GM18951 (cell line): Measurements from ENCODE around the gene MESD.
A peak's percentile ranks its signal among the peaks of the same experiment; 100 is the strongest.

Source experiments
- POLR2A ChIP-seq: IDR thresholded peaks from 4 replicates; pipeline ENCODE4 v1.6.1; 2011; ENCODE audit warnings: mild to moderate bottlenecking; ENCODE audit not compliant: insufficient read length, insufficient read depth; ENCODE audit errors: extremely low read depth
- in situ Hi-C: fragments of 300-500 bp; cut with MboI; formaldehyde crosslinking; loops from one replicate; pipeline ENCODE4 v1.12.0; 2022; ENCODE audit warnings: low sequenced_read_pairs, mixed read lengths, inconsistent platforms; ENCODE audit not compliant: unreplicated experiment

MESD gene

DNA sequence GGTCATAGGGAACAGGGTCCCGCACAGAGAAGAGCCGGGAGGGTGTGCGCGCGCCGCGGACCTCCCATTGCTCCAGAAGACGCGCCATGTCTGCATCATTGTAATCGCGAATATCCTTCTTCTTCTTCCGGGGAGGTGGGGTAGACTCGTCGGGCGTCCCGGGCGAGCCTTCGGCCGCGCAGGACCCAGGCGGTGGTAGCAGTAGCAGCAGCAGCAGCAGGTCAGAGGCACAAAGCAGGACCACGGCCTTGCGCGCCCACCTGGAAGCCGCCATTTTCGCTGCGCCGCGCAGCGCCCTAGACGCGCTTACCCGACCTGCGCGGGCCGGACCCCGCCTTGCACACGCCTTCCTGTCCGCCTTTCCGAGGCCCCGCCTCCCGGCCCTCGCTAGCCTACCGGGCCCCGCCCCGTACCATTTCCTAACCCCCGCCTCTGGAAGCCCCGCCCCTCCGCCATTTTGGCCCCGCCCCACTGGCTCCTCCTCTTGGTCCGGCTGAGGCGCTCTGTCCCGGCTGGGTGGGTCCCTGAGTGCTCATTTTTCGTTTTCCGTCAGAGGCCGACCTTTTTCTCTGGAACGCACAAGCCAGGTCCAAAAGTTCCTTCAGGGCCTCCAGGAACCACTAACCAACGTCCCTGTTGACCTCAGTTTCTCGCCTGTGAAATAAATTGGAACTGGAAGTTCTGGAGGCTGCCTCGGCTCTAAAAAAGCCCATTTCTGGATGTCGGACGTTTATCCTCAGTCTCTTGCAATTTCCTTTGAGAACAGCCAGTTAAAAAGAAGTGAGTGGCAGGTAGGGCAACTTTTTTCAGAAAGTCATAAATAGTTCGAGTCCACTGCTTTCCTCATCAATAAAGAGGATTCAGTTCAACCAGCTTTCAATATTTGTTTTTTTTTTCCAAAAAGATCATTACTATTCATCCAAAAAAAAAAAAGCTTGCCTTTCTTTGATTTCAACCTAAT is at the start of gene MESD:
Gene MESD, minus strand, starts transcription at position 302 of the 961 bp plus-strand sequence. Its CDS starts 28 bp downstream, at position 274.
- peak; percentile 98 for TF ChIP-seq POLR2A
- in situ Hi-C loops, result no loop called here

- no peak for TF ChIP-seq POLR2A
- in situ Hi-C loops, result no loop called here
Measured at GRCh38 chr15:81038975-81039607, 49.5 kb upstream of the MESD start.

DNA sequence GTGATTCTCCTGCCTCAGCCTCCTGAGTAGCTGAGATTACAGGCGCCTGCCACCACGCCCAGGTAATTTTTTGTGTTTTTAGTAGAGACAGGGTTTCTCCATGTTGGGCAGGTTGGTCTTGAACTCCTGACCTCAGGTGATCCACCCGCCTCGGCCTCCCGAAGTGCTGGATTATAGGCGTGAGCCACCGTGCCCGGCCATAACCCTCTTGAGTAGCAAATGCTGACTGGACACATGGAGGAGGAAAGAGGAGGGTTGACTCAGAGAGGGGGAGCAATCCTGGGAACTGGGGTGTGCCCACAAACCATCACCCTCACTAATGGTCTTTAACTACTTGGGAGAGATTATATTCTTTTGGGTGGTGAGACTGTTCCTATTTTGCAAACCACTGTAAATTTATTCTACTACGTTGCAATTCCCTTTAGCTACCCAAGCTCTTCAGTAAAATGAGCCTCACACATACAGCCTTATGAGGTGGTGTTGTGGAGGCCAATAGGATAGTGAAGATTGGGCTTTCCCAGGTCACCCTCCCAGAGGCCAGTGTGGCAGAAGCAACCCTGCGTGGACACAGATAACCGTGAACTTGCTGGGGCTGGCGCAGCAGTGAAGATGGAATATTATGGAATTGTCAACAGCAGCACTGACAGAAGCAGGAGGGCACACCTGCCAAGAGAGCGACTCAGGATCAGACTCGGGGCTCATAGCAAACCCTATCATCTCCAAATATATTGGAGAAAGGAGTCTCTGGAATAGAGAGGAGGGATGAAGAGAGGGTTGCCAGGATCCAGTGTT is 48.5 kb upstream of the MESD start:
- no peak for TF ChIP-seq POLR2A

DNA sequence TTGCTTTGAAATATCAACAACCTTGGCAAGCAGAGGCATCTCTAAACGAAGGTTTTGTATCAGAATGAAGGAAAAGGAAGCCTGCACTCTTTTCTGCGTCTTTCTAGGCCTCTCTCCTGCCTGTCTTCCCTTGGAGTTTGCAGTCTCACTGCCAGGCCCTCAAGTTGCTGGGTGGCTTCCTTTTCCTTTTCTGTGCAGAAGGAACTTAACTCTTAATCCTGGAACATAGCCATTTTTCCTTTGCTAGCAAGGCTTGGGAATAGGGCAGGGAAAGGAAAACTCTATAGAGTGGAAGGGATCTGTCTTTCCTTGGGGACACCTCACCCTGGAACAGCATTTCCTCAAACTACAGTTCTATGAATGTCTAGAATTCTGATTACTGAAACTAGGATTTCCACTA is 43.9 kb upstream of the MESD start:
- in situ Hi-C loops, result no loop called here
- no peak for TF ChIP-seq POLR2A

More for the DNA sequence above, 48.5 kb upstream of the MESD start:
- in situ Hi-C loops, result no loop called here

DNA sequence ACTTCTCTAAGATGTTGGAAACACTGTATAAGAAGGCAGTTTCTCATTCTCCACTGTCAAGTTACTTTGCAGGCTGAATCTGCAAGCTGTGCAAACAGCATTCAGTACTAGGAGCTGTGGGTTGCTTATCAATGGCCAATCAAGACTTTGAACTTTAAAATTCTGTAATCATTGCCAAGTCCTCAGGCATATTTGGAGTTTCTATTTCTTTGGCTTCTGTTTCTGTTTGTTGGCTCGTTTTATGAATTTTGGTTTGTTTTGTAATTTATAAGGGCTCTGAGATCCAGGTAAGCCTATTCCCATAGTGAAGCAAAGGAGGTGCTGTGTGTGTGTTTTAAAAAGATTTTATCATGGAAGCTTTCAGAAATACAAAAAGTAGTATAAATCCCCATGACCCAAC is 43.2 kb upstream of the MESD start:
- in situ Hi-C loops, result no loop called here

DNA sequence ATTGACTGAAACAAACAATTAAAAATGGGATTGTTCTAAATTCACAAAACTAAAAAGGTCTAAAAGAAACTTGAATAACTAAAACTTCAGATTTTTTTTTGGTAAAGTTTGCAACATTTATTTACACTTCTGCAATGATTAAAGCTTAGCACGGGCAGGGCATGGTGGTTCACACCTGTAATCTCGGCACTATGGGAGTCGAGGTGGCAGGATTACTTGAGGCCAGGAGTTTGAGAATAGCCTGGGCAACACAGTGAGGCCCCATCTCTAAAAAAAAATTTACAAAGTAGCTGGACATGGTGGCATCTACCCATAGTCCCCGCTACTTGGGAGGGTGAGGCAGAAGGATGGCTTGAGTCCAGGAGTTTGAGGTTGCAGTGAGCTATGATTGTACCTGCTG is 42.7 kb upstream of the MESD start:
- TF ChIP-seq POLR2A, result no peak
- in situ Hi-C loops, result no loop called here

More for the DNA sequence above, 43.2 kb upstream of the MESD start:
- TF ChIP-seq POLR2A, result no peak

GRCh38 chr15:81031203-81031602 is 41.6 kb upstream of the MESD start:
- in situ Hi-C loops, result no loop called here
- TF ChIP-seq POLR2A, result no peak

DNA sequence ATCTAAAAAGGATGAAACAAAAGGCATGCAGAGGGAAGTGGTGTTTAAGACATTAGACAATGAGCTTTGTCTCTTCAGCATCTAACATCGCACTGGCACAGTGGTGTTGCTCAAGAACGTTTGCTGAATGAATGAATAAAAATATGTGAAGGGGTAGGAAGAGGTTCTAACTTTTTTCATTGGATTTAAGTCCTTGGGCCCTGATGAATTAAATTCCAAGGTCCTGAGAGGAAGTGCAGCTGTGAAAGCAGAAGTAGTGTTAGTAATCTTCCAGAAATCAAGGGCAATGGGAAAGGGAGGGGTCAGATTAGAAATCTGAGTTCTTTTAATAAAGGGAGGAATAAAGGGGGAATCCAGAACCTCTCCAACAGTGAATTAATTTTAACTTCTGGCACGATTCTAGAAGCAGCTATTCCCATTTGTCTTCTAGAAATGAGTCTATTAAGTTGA is 40.7 kb upstream of the MESD start:
- no peak for TF ChIP-seq POLR2A

DNA sequence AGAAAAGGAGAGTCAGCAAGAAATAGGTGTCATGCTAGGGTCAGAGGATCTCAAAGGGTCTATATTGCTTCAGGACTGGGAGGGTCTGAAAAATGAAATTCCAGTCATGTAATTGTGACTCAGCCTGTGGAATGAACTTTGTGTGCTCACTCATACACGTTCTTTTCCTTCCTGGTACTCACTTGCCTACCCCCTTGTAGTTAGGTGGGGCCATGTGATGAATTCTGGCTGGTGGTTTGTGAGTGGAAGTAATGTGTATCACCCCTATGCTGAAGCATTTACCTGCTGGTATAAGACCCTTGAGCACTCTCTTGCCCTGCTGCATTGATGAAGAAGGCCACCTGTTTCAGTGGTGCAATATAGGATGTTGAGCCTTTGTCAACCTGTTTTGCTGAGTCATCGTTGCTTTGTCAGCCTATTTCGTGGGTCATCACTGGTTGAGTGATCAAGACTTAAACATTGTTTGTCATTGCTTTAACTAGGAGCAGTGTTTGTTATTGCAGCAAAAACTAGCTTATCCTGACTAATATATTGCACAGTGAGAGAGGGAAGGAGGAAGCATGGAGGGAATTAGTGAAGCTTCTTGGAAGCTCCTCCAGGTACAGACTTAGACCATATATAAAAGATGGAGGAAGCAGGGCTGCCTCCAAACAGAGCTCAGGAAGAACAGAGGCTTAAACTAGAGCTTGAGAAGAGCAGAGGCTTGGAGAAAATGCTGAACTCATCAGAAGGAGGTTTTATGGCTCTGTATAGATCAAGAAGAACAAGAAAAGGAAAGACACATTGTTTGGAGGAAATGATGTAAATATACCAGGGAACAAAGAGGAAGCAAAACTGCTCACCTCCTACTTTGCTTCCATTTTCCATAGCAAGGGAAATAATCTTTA is 40.0 kb upstream of the MESD start:
- no peak for TF ChIP-seq POLR2A
- in situ Hi-C loops, result no loop called here

More for the DNA sequence above, 40.7 kb upstream of the MESD start:
- in situ Hi-C loops, result no loop called here

GRCh38 chr15:81026836-81027599 is 37.4 kb upstream of the MESD start:
- TF ChIP-seq POLR2A, result no peak
- in situ Hi-C loops, result no loop called here

DNA sequence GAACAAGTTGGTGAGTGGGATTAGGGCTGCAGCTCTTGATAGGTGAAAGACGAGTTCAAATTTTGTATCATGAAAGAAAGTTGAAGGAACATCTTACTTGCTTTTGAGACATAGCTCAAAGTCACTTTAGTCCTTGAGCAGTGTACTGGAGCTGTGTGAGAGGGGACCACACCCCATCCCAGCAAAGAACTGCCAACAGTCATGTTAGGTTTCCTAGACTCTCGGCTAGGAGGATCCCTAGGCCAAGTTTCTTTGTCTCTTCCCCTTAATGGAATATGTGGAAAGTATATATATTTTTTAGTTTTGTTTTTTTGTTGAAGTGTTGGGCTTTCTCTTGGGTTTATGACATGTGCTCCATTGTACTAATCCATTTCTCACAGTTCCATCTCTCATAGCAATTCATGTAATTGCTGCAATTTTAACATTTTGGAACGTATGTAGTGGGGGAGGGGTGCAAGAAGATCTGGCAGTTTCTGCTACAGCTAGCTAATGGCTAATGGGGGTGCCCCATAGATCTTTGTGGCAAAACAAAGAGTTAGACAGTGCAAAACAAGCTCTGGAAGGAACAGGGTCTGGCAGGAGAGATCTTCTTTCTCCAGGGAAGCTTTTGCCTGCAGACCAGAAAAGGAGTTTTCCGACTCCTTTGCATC is 36.2 kb upstream of the MESD start:
- in situ Hi-C loops, result no loop called here
- TF ChIP-seq POLR2A, result no peak
